GM18505 (cell line): ENCODE data around the gene PKP3.
"Not testable (repeated sequence)": the region's sequence is repeated elsewhere in the genome, so short reads cannot be mapped to it uniquely, and the experiment has no call there.

Source experiments
- ATAC-seq: cut with Tn5 transposase; IDR thresholded peaks from one replicate; pipeline ENCODE4 v1.9.1; 2021; ENCODE audit not compliant: unreplicated experiment
- POLR2A ChIP-seq: IDR thresholded peaks from 4 replicates; pipeline ENCODE4 v1.6.1; 2011; ENCODE audit warnings: borderline replicate concordance; ENCODE audit not compliant: insufficient read depth, insufficient read length; ENCODE audit errors: extremely low read depth

Gene PKP3

DNA sequence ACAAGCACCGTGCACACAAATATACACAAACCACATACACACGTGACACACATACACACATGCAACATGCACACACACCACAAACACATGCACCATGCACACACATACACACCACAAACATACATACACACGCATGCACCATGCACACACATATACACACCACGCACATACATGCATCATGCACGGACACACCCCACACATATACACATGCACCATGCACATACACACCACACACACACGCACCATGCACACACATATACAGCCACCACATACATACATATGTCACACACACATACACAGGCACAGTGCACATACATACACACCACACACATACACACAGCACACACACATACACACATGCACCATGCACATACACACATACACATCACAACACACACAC lies 37.4 kb upstream of the PKP3 start:
- TF ChIP-seq POLR2A = no peak
- no peak for ATAC-seq

GRCh38 chr11:357582-357981 lies 36.4 kb upstream of the PKP3 start:
- TF ChIP-seq POLR2A = no peak
- ATAC-seq = no peak

DNA sequence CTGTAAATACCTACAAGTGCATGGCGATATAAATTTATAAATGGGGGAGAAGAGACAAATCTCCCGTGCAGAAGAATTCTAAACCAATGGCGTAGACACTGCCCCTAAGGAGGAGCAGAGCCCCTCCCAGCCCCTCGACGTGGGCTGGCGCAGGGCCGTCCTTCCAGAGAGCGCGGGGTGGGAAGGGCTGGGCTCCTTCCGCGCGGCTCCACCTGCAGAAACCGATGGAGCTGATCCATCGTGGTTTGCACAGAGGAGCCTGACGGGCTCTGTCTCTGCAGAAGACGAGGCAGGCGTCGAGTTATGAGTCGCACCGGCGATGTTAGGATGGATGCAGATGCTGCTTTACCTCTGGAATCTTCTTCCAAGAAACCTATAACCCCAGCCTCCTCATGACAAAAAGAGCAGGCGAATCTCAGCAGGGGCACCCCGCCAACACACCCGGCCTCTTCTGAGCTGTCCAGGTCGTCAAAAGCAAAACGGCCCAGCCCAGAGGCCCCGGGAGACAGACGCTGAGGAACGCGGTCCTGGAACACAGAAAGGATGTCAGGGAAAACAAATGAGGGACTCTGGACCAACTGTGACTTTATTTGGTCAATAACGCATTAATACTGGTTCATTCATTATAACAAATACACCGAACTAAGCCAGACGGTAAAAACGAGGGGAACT lies 35.7 kb upstream of the PKP3 start:
- TF ChIP-seq POLR2A = no peak
- ATAC-seq = no peak

- no peak for ATAC-seq
- no peak for TF ChIP-seq POLR2A
Observed at GRCh38 chr11:359181-359714, 34.8 kb upstream of the PKP3 start.

DNA sequence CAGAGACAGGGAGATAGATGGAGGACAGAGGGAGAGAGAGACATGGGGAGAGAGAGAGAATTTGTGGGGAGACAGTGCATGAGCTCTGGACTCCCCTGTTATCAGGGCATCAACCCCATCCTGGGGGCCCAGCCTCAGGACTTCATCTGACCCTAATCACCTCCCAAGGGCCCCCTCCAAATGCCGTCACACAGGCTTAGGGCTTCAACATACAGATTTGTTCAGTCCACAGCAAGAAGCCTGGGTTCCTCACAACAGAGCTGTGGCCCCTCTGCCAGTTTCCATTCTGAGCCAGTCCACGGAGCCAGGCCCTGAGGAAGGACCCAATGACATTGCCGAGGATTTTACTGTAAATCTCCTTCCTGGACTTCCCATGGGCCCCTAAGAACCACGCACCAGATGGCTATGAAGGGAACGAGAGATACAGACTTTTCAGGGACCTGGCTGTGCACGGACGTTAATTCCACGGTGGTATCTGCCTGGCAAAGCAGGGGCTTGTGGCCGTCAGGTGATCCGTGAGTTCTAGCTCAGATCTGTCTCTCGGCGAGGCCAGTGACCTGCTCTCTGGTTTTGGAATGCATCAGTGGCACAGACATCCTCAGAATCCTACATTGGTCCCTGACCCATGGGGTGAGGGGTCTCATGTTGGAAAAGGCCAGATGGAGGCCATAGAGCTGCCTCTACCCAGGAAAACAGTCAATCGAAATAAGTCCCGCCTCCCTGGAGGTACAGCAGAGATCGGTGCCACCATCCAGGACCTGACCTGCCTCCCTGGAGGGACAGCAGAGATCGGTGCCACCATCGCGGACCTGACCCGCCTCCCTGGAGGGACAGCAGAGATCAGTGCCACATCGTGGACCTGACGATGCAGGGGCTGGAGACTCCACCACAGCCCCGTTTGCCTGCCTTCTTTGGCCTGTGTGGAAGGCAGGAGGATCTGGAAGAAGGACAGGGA lies 33.4 kb upstream of the PKP3 start:
- no peak for ATAC-seq
- TF ChIP-seq POLR2A = no peak

DNA sequence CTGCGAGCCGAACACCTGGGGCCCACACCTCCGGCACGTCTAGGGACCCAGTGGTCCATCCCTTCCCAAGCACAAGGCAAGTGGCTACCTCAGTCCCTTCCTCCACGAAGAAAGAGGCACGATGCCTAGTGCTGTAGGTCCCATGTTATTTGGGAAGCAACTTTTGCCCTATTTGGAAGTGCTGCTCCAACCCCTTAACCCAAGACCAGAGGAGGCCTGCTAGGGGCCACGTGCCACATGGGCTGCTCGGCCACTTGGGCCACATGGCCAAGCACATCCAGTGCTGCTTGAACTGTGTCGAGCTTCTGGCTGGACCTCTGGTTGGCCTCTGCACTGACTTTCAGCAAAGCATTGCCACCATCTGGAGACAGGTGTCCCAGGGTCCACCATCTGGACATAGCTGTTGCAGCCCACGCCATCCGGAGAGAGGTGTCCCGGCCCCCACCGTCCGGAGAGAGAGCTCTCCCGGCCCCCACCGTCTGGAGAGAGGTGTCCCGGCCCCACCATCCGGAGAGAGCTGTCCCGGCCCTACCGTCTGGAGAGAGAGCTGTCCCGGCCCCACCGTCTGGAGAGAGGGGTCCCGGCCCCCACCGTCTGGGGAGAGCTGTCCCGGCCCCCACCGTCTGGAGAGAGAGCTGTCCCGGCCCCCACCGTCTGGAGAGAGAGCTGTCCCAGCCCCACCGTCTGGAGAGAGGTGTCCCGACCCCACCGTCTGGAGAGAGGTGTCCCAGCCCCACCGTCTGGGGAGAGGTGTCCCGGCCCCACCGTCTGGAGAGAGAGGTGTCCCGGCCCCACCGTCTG lies 31.2 kb upstream of the PKP3 start:
- TF ChIP-seq POLR2A = no peak
- ATAC-seq = no peak

GRCh38 chr11:363443-363805 lies 30.6 kb upstream of the PKP3 start:
- not testable (repeated sequence) for ATAC-seq

GRCh38 chr11:363948-364761 lies 29.9 kb upstream of the PKP3 start:
- ATAC-seq = no peak
- no peak for TF ChIP-seq POLR2A

DNA sequence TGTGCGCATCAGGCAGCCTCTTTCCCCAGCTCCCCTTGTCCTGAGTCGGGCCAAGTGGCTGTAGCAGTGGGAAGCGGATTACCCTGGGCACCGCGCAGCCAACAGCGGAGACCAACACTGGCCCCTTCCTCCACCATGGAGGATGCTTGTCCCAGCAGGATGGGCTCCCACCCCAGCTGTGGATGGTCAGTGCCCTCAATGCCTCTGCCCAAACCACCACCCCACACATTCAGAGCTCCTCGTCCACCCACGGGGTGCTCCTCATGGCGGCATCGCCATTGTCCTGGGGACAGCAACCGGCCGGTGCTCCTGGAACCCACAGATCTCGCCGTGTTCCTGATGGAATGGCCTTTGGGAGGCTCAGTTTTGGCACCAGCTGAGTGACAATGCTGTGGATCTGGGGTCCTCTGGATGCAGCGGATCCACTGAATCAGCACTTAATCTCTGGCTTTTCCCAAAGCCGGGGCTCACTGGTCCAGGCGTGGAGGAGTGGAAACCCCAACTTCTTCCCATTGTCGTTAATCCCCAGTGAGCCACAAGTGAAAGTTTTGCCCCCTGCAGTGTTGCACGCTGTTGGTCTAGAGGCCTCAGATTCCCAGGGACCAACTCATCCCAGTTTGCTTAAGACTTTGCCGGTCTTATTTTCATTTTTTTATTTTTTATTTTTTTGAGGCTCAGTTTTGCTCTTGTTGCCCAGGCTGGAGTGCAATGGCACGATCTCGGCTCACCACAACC lies 28.9 kb upstream of the PKP3 start:
- no peak for TF ChIP-seq POLR2A
- no peak for ATAC-seq

DNA sequence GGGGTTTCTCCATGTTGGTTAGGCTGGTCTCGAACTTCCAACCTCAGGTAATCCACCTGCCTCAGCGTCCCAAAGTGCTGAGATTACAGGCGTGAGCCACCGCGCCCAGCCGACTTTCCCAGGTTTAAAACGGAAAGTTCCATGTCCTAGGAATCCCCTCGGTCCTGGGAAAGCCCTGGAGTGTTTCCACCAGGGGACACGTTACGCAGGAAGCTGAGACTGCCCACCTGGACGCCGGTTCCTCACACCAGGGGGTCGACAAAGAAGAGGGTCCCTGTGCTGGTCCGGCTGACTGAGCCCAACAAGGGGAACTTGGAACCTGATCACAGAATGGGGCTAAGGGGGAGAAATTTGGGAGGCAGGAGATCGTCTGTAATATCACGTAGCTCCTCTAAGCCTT lies 28.2 kb upstream of the PKP3 start:
- TF ChIP-seq POLR2A = no peak
- ATAC-seq = no peak

- no peak for ATAC-seq
- no peak for TF ChIP-seq POLR2A
Observed at GRCh38 chr11:367956-368413, 26.0 kb upstream of the PKP3 start.

GRCh38 chr11:368414-369335 lies 25.3 kb upstream of the PKP3 start:
- no peak for ATAC-seq
- TF ChIP-seq POLR2A = no peak
